ENCODE results near the gene CPA5. TPM values are rescaled to one million over a fixed set of nuclear protein-coding genes. Genes with fewer than 3 reads are reported as not detected.

Gene CPA5
- total and polyA plus RNA-seq, 2 experiments from 2014 or later = not detected

- TF ChIP-seq, protein P1, sequence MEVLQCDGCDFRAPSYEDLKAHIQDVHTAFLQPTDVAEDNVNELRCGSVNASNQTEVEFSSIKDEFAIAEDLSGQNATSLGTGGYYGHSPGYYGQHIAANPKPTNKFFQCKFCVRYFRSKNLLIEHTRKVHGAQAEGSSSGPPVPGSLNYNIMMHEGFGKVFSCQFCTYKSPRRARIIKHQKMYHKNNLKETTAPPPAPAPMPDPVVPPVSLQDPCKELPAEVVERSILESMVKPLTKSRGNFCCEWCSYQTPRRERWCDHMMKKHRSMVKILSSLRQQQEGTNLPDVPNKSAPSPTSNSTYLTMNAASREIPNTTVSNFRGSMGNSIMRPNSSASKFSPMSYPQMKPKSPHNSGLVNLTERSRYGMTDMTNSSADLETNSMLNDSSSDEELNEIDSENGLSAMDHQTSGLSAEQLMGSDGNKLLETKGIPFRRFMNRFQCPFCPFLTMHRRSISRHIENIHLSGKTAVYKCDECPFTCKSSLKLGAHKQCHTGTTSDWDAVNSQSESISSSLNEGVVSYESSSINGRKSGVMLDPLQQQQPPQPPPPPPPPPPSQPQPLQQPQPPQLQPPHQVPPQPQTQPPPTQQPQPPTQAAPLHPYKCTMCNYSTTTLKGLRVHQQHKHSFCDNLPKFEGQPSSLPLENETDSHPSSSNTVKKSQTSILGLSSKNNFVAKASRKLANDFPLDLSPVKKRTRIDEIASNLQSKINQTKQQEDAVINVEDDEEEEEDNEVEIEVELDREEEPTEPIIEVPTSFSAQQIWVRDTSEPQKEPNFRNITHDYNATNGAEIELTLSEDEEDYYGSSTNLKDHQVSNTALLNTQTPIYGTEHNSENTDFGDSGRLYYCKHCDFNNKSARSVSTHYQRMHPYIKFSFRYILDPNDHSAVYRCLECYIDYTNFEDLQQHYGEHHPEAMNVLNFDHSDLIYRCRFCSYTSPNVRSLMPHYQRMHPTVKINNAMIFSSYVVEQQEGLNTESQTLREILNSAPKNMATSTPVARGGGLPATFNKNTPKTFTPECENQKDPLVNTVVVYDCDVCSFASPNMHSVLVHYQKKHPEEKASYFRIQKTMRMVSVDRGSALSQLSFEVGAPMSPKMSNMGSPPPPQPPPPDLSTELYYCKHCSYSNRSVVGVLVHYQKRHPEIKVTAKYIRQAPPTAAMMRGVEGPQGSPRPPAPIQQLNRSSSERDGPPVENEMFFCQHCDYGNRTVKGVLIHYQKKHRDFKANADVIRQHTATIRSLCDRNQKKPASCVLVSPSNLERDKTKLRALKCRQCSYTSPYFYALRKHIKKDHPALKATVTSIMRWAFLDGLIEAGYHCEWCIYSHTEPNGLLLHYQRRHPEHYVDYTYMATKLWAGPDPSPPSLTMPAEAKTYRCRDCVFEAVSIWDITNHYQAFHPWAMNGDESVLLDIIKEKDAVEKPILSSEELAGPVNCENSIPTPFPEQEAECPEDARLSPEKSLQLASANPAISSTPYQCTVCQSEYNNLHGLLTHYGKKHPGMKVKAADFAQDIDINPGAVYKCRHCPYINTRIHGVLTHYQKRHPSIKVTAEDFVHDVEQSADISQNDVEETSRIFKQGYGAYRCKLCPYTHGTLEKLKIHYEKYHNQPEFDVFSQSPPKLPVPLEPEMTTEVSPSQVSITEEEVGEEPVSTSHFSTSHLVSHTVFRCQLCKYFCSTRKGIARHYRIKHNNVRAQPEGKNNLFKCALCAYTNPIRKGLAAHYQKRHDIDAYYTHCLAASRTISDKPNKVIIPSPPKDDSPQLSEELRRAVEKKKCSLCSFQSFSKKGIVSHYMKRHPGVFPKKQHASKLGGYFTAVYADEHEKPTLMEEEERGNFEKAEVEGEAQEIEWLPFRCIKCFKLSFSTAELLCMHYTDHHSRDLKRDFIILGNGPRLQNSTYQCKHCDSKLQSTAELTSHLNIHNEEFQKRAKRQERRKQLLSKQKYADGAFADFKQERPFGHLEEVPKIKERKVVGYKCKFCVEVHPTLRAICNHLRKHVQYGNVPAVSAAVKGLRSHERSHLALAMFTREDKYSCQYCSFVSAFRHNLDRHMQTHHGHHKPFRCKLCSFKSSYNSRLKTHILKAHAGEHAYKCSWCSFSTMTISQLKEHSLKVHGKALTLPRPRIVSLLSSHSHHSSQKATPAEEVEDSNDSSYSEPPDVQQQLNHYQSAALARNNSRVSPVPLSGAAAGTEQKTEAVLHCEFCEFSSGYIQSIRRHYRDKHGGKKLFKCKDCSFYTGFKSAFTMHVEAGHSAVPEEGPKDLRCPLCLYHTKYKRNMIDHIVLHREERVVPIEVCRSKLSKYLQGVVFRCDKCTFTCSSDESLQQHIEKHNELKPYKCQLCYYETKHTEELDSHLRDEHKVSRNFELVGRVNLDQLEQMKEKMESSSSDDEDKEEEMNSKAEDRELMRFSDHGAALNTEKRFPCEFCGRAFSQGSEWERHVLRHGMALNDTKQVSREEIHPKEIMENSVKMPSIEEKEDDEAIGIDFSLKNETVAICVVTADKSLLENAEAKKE (CRISPR knock-in tag; IDR thresholded peaks at IDR 0.05) = no peak
- no peak for TF ChIP-seq JUNB (IDR thresholded peaks at IDR 0.05; ENCODE audit: unreplicated experiment)
- TF ChIP-seq ZNF331 (CRISPR knock-in tag; IDR thresholded peaks at IDR 0.05; ENCODE audit: low read depth) = no peak
- TF ChIP-seq NANOG (IDR thresholded peaks at IDR 0.05; ENCODE audit: borderline replicate concordance) = no peak
- TF ChIP-seq POLR2AphosphoS5 (IDR thresholded peaks at IDR 0.05; ENCODE audit: low read depth) = no peak
- TF ChIP-seq ZNF114 (CRISPR knock-in tag; IDR thresholded peaks at IDR 0.05) = no peak
- TF ChIP-seq EZH2phosphoT487 (IDR thresholded peaks at IDR 0.05; ENCODE audit: unreplicated experiment) = no peak
- no peak for TF ChIP-seq EZH2 (IDR thresholded peaks at IDR 0.05; ENCODE audit: low read depth, unreplicated experiment)
- TF ChIP-seq REST (IDR thresholded peaks at IDR 0.05; ENCODE audit: unreplicated experiment) = no peak
Measured at GRCh38 chr7:130356876-130357611, 12.4 kb downstream of the CPA5 start (continued).

All from GM23338 (cell line).